SK-N-SH (cell line): ENCODE measurements around the gene TCF15. TPM values are rescaled to one million over a fixed set of nuclear protein-coding genes. Genes with fewer than 3 reads are reported as not detected.

ENCODE experiments used
- CTCF ChIA-PET: fragments of 300-600, 350-600 bp; formaldehyde crosslinking; extraction: SDS; loops from one replicate; lab custom pipeline; 2021; lab: Yijun Ruan, JAX
- POLR2A ChIA-PET: fragments of 350-600 bp; sonication (Branson Sonifier 250); formaldehyde crosslinking; extraction: SDS; loops from one replicate; lab custom pipeline; 2020; ENCODE audit warnings: antibody characterized with exemption, inconsistent platforms; lab: Yijun Ruan, JAX
- DNase-seq: peaks from one replicate; pipeline ENCODE4 v3.0.0; 2012
- H2AFZ ChIP-seq: fragments of 200-600 bp; sonication (generic); 2 replicates; pipeline ENCODE4 v1.8.1; 2016; ENCODE audit warnings: antibody characterized with exemption, mild to moderate bottlenecking, low read depth
- H3F3A ChIP-seq: fragments of 200-600 bp; sonication (generic); replicated peaks from 2 replicates; pipeline ENCODE3; 2016; ENCODE audit warnings: antibody characterized with exemption, mild to moderate bottlenecking; ENCODE audit not compliant: insufficient read depth
- H3K27ac ChIP-seq, 2 experiments: fragments of 200-500 bp in 1 of 2; fragments of 200-600 bp in 1 of 2; sonication (Bioruptor generic) in 1 of 2; sonication (generic), shearing (Covaris generic) in 1 of 2; 2 replicates each; pipeline versions ENCODE4 v1.5.1 to v1.6.1; 2014 to 2016; ENCODE audit warnings: low read depth in 2 of 2, inconsistent platforms in 1 of 2, low read length in 1 of 2, mild to moderate bottlenecking in 1 of 2, mixed read lengths in 1 of 2
- H3K27me3 ChIP-seq: fragments of 200-600 bp; sonication (generic), shearing (Covaris generic); 2 replicates; pipeline ENCODE4 v1.6.1; 2016; ENCODE audit warnings: mixed run types; ENCODE audit not compliant: insufficient read depth
- H3K36me3 ChIP-seq, 2 experiments: fragments of 200-500 bp in 1 of 2; fragments of 200-600 bp in 1 of 2; sonication (Bioruptor generic) in 1 of 2; sonication (generic) in 1 of 2; replicated peaks in 1 of 2; 2 replicates each; pipeline versions ENCODE3 to v1.5.1; 2014 to 2016; ENCODE audit warnings: low read length in 1 of 2, mild to moderate bottlenecking in 1 of 2; ENCODE audit not compliant: insufficient read depth in 2 of 2, control insufficient read depth in 1 of 2
- H3K4me1 ChIP-seq, 2 experiments: fragments of 200-500 bp in 1 of 2; fragments of 200-600 bp in 1 of 2; sonication (Bioruptor generic) in 1 of 2; sonication (generic), shearing (Covaris generic) in 1 of 2; 2 replicates each; pipeline versions ENCODE4 v1.5.1 to v1.6.1; 2014 to 2016; ENCODE audit warnings: low read depth in 1 of 2, low read length in 1 of 2, mixed run types in 1 of 2; ENCODE audit not compliant: insufficient read depth in 2 of 2, control insufficient read depth in 1 of 2
- H3K4me2 ChIP-seq: fragments of 200-600 bp; sonication (generic), shearing (Covaris generic); 2 replicates; pipeline ENCODE4 v1.6.1; 2017; ENCODE audit warnings: mixed run types
- H3K4me3 ChIP-seq, 2 experiments: fragments of 200-500 bp in 1 of 2; fragments of 200-600 bp in 1 of 2; sonication (Bioruptor generic) in 1 of 2; sonication (generic), shearing (Covaris generic) in 1 of 2; 2 replicates each; pipeline versions ENCODE4 v1.5.1 to v1.8.1; 2014 to 2016; ENCODE audit warnings: low read depth in 2 of 2, inconsistent platforms in 1 of 2, low read length in 1 of 2, mild to moderate bottlenecking in 1 of 2, mixed read lengths in 1 of 2, moderate library complexity in 1 of 2
- H3K79me2 ChIP-seq: fragments of 200-600 bp; sonication (generic); 2 replicates; pipeline ENCODE4 v1.8.1; 2017; ENCODE audit warnings: mild to moderate bottlenecking; ENCODE audit not compliant: insufficient read depth
- H3K9ac ChIP-seq: fragments of 200-600 bp; sonication (generic); 2 replicates; pipeline ENCODE4 v1.6.1; 2017; ENCODE audit warnings: mixed run types
- H3K9me2 ChIP-seq: fragments of 200-600 bp; sonication (generic); 2 replicates; pipeline ENCODE4 v1.6.1; 2017; ENCODE audit warnings: mixed run types
- H3K9me3 ChIP-seq: fragments of 200-600 bp; sonication (generic); 2 replicates; pipeline ENCODE4 v1.6.1; 2017; ENCODE audit warnings: mixed run types, mild to moderate bottlenecking, moderate library complexity
- H4K20me1 ChIP-seq: fragments of 200-600 bp; sonication (generic); 2 replicates; pipeline ENCODE4 v1.6.1; 2017; ENCODE audit warnings: mild to moderate bottlenecking, mixed run types; ENCODE audit not compliant: insufficient read depth
- CTCF ChIP-seq: fragments of 200-600 bp; sonication (generic); IDR thresholded peaks from 2 replicates; pipeline ENCODE4 v1.6.1; 2017; ENCODE audit warnings: antibody characterized with exemption, mild to moderate bottlenecking, moderate library complexity
- ELF1 ChIP-seq: IDR thresholded peaks from 2 replicates; pipeline ENCODE4 v1.4.0; 2012
- EZH2phosphoT487 ChIP-seq: fragments of 200-600 bp; sonication (generic); IDR thresholded peaks from 2 replicates; pipeline ENCODE4 v1.6.1; 2017; ENCODE audit warnings: low read depth, mixed run types, mild to moderate bottlenecking, antibody characterized with exemption, moderate library complexity, borderline replicate concordance
- FOSL2 ChIP-seq: IDR thresholded peaks from 2 replicates; pipeline ENCODE4 v1.4.0; 2012; ENCODE audit warnings: low read depth, mild to moderate bottlenecking, moderate library complexity, borderline replicate concordance
- FOXM1 ChIP-seq: IDR thresholded peaks from 2 replicates; pipeline ENCODE4 v1.4.0; 2012; ENCODE audit warnings: low read depth, mild to moderate bottlenecking
- GABPA ChIP-seq: IDR thresholded peaks from 2 replicates; pipeline ENCODE4 v1.4.0; 2012; ENCODE audit warnings: low read depth, mild to moderate bottlenecking
- MAX ChIP-seq: IDR thresholded peaks from 2 replicates; pipeline ENCODE4 v1.4.0; 2012; ENCODE audit warnings: low read depth
- NFIC ChIP-seq: IDR thresholded peaks from 2 replicates; pipeline ENCODE4 v1.4.0; 2012; ENCODE audit warnings: borderline replicate concordance
- PBX3 ChIP-seq: IDR thresholded peaks from 2 replicates; pipeline ENCODE4; 2012
- POLR2AphosphoS5 ChIP-seq: IDR thresholded peaks from 2 replicates; pipeline ENCODE4 v1.6.1; 2012; ENCODE audit warnings: low read depth, low read length
- RAD21 ChIP-seq: IDR thresholded peaks from 2 replicates; pipeline ENCODE4 v1.6.1; 2012; ENCODE audit warnings: mild to moderate bottlenecking, low read length
- SIN3A ChIP-seq: IDR thresholded peaks from 2 replicates; pipeline ENCODE4 v1.6.1; 2012; ENCODE audit warnings: low read depth, mild to moderate bottlenecking, low read length, moderate library complexity, borderline replicate concordance
- TCF12 ChIP-seq: IDR thresholded peaks from 2 replicates; pipeline ENCODE4 v1.4.0; 2012
- TEAD4 ChIP-seq: IDR thresholded peaks from 2 replicates; pipeline ENCODE4 v1.4.0; 2012; ENCODE audit warnings: mild to moderate bottlenecking, borderline replicate concordance; ENCODE audit not compliant: insufficient read depth
- WGBS: methylation state at CpG from one replicate; pipeline ENCODE4 v1.1.6; 2017; ENCODE audit warnings: low lambda C conversion rate; 5-methylcytosine and 5-hydroxymethylcytosine counted together
- polyA plus RNA-seq, 3 experiments: library from polyadenylated mRNA; depleted of rRNA; stranded (reverse); fragments of >200 nt; gene quantifications; 2 replicates each; pipeline ENCODE4 v1.2.3, GENCODE V29; 2012

Gene TCF15
- polyA plus RNA-seq, 1 of the 3 experiments (the other 2 are of a cell fraction): not detected

- Histone ChIP-seq H3K9me2 (no peaks in the 10 kb centered on the region), H3K9me3 (no peaks in the 10 kb centered on the region), H3K4me3 (no peak overlapping the region), H3K4me2 (no peak overlapping the region), H3F3A (no peaks in the 10 kb centered on the region), H3K27ac (no peak overlapping the region), H2AFZ (no peak overlapping the region), H4K20me1 (no peaks in the 10 kb centered on the region), H3K4me1 (no peaks in the 10 kb centered on the region), H3K79me2 (no peaks in the 10 kb centered on the region), H3K27me3 (peaks cover 20% of the 10 kb centered on the region), H3K9ac (no peak overlapping the region), H3K36me3 (no peaks in the 10 kb centered on the region)
- no peak for DNase-seq
- ChIA-PET CTCF (interaction anchor here (1.2 to 9.3 kb wide), 5 partner anchors 83 to 176 kb away, joined by 4 to 150 read pairs (median 35); no protein-coding TSS in a partner anchor), POLR2A (no interaction called here)
- WGBS: 78% methylated on average over 3 of the region's 3 CpGs
- no peak for TF ChIP-seq PBX3
- no peak for TF ChIP-seq EZH2phosphoT487
- TF ChIP-seq CTCF: no peak
- no peak for TF ChIP-seq ELF1
- TF ChIP-seq FOSL2: no peak
- TF ChIP-seq TEAD4: no peak
- TF ChIP-seq SIN3A: no peak
- TF ChIP-seq POLR2AphosphoS5: no peak
- TF ChIP-seq FOXM1: no peak
- TF ChIP-seq NFIC: no peak
- TF ChIP-seq RAD21: no peak
- TF ChIP-seq, all 33 proteins: peak for 0
Observed at GRCh38 chr20:564192-564591, 45.9 kb downstream of the TCF15 start.

- Histone ChIP-seq H3K27ac (no peak overlapping the region), H3K4me3 (no peak overlapping the region), H3K36me3 (no peaks in the 10 kb centered on the region), H4K20me1 (no peaks in the 10 kb centered on the region), H3K9me2 (no peaks in the 10 kb centered on the region), H2AFZ (no peak overlapping the region), H3K9ac (no peak overlapping the region), H3K4me1 (no peaks in the 10 kb centered on the region), H3F3A (no peaks in the 10 kb centered on the region), H3K9me3 (no peaks in the 10 kb centered on the region), H3K27me3 (peaks cover 20% of the 10 kb centered on the region), H3K79me2 (no peaks in the 10 kb centered on the region), H3K4me2 (no peak overlapping the region)
- WGBS: 51% methylated on average over 5 of the region's 5 CpGs
- TF ChIP-seq MAX: no peak
- no peak for TF ChIP-seq TCF12
- TF ChIP-seq RAD21: no peak
- no peak for TF ChIP-seq GABPA
- ChIA-PET POLR2A (no interaction called here), CTCF (interaction anchor here (1.2 to 9.3 kb wide), 16 partner anchors 8 to 198 kb away, joined by 3 to 150 read pairs (median 9); no protein-coding TSS in a partner anchor)
- no peak for DNase-seq
Observed at GRCh38 chr20:563187-563586, 46.9 kb downstream of the TCF15 start.
